IMR-90 (cell line): ENCODE results near the gene PEX26. TPM values are rescaled to one million over a fixed set of nuclear protein-coding genes. Genes with fewer than 3 reads are reported as not detected.

Experiments used
- ATAC-seq: fragments of 200-7000 bp; cut with Tn5 transposase; 2 replicates; pipeline ENCODE4 v1.9.1; 2020; ENCODE audit warnings: low read depth, mild to moderate bottlenecking, moderate library complexity
- BruUV-seq: library from RNA; stranded (reverse); fragments of 400-500 nt; replicated peaks from 2 replicates; lab custom pipeline; 2021; lab: Mats Ljungman, UMichigan
- CTCF ChIA-PET: fragments of 300-600 bp; formaldehyde crosslinking; extraction: SDS; loops from one replicate; lab custom pipeline; 2021; ENCODE audit warnings: antibody characterized with exemption; lab: Yijun Ruan, JAX
- POLR2A ChIA-PET: fragments of 300-600 bp; sonication (Branson Sonifier 250); formaldehyde crosslinking; loops from one replicate; lab custom pipeline; 2022; ENCODE audit warnings: antibody characterized with exemption; ENCODE audit not compliant: unreplicated experiment; lab: Charles Lee
- DNase-seq: peaks from one replicate; pipeline ENCODE4 v3.0.0; 2013
- H2AFZ ChIP-seq: replicated peaks from 2 replicates; pipeline ENCODE3; 2013; ENCODE audit warnings: low read length, mild to moderate bottlenecking; ENCODE audit not compliant: poor library complexity
- H2AK5ac ChIP-seq: 2 replicates; pipeline ENCODE4 v1.6.1; 2013; ENCODE audit warnings: low read depth, low read length, inconsistent platforms
- H2AK9ac ChIP-seq: replicated peaks from 2 replicates; pipeline ENCODE3; 2013; ENCODE audit warnings: mild to moderate bottlenecking, low read depth, low read length, moderate library complexity; ENCODE audit not compliant: poor library complexity
- H2BK120ac ChIP-seq: 2 replicates; pipeline ENCODE4 v1.6.1; 2013; ENCODE audit warnings: low read depth, low read length, inconsistent platforms
- H2BK15ac ChIP-seq: 3 replicates; pipeline ENCODE4 v1.6.1; 2013; ENCODE audit warnings: low read depth, low read length, inconsistent platforms
- H2BK20ac ChIP-seq: 2 replicates; pipeline ENCODE4 v1.6.1; 2013; ENCODE audit warnings: low read depth, mild to moderate bottlenecking, inconsistent platforms, low read length, moderate library complexity
- H2BK5ac ChIP-seq: 2 replicates; pipeline ENCODE4 v1.6.1; 2013; ENCODE audit warnings: mild to moderate bottlenecking, low read depth, low read length, inconsistent platforms; ENCODE audit not compliant: poor library complexity, severe bottlenecking
- H3K14ac ChIP-seq: replicated peaks from 2 replicates; pipeline ENCODE4 v1.6.1; 2013; ENCODE audit warnings: low read depth, low read length, inconsistent platforms
- H3K18ac ChIP-seq: 2 replicates; pipeline ENCODE4 v1.6.1; 2013; ENCODE audit warnings: low read depth, low read length, control low read depth
- H3K23ac ChIP-seq: 2 replicates; pipeline ENCODE4 v1.6.1; 2013; ENCODE audit warnings: low read depth, low read length, inconsistent platforms
- H3K27ac ChIP-seq: 2 replicates; pipeline ENCODE4 v1.5.1; 2013; ENCODE audit warnings: mild to moderate bottlenecking, control low read depth, low read length; ENCODE audit not compliant: insufficient read depth
- H3K27me3 ChIP-seq: 2 replicates; pipeline ENCODE4 v1.6.1; 2013; ENCODE audit warnings: low read length; ENCODE audit not compliant: control insufficient read depth, insufficient read depth
- H3K36me3 ChIP-seq: 2 replicates; pipeline ENCODE4 v1.6.1; 2013; ENCODE audit warnings: low read length, mixed read lengths; ENCODE audit not compliant: control insufficient read depth, insufficient read depth
- H3K4ac ChIP-seq: 2 replicates; pipeline ENCODE4 v1.6.1; 2013; ENCODE audit warnings: low read depth, low read length, inconsistent platforms
- H3K4me1 ChIP-seq: 2 replicates; pipeline ENCODE4 v1.6.1; 2013; ENCODE audit warnings: low read length, mixed read lengths; ENCODE audit not compliant: control insufficient read depth, insufficient read depth
- H3K4me2 ChIP-seq: 2 replicates; pipeline ENCODE4 v1.6.1; 2013; ENCODE audit warnings: low read depth, mild to moderate bottlenecking, control low read depth, low read length, moderate library complexity
- H3K4me3 ChIP-seq: 2 replicates; pipeline ENCODE4 v1.5.1; 2013; ENCODE audit warnings: low read depth, mild to moderate bottlenecking, control low read depth, low read length, moderate library complexity; ENCODE audit not compliant: insufficient read depth
- H3K56ac ChIP-seq: 2 replicates; pipeline ENCODE4 v1.6.1; 2013; ENCODE audit warnings: low read length, inconsistent platforms; ENCODE audit not compliant: insufficient read depth; ENCODE audit errors: extremely low read depth
- H3K79me1 ChIP-seq, 2 experiments: 2 replicates each; pipeline ENCODE4 v1.6.1; 2013; ENCODE audit warnings: low read length in 2 of 2, inconsistent platforms in 1 of 2, low read depth in 1 of 2
- H3K9ac ChIP-seq: 2 replicates; pipeline ENCODE4 v1.6.1; 2013; ENCODE audit warnings: low read depth, low read length, control low read depth
- H3K9me1 ChIP-seq: 2 replicates; pipeline ENCODE4 v1.6.1; 2013; ENCODE audit warnings: low read length, inconsistent platforms; ENCODE audit not compliant: insufficient read depth
- H3K9me3 ChIP-seq: 2 replicates; pipeline ENCODE4 v1.6.1; 2013; ENCODE audit warnings: low read length; ENCODE audit not compliant: control insufficient read depth, insufficient read depth
- H4K20me1 ChIP-seq: 2 replicates; pipeline ENCODE4 v1.6.1; 2013; ENCODE audit warnings: low read length, inconsistent platforms; ENCODE audit not compliant: insufficient read depth
- H4K5ac ChIP-seq: 2 replicates; pipeline ENCODE4 v1.6.1; 2013; ENCODE audit warnings: mild to moderate bottlenecking, low read depth, low read length, control low read depth
- H4K8ac ChIP-seq, 2 experiments: 2 replicates each; pipeline ENCODE4 v1.6.1; 2013; ENCODE audit warnings: low read depth in 2 of 2, low read length in 2 of 2, control low read depth in 1 of 2, inconsistent platforms in 1 of 2
- H4K91ac ChIP-seq: 2 replicates; pipeline ENCODE4 v1.6.1; 2013; ENCODE audit warnings: low read depth, low read length, inconsistent platforms; ENCODE audit not compliant: insufficient read depth
- CEBPB ChIP-seq: IDR thresholded peaks from 2 replicates; pipeline ENCODE4 v1.6.1; 2012; ENCODE audit warnings: low read depth, low read length, improper control_type of control experiment
- CHD1 ChIP-seq: IDR thresholded peaks from 2 replicates; pipeline ENCODE4 v1.6.1; 2012; ENCODE audit warnings: low read depth, low read length, improper control_type of control experiment
- FOS ChIP-seq: fragments of 150-350 bp; IDR thresholded peaks from 2 replicates; pipeline ENCODE4 v1.6.1; 2016; ENCODE audit warnings: low read depth, low read length
- MAFK ChIP-seq: IDR thresholded peaks from 2 replicates; pipeline ENCODE4 v1.6.1; 2012; ENCODE audit warnings: low read depth, low read length, improper control_type of control experiment
- MAZ ChIP-seq: IDR thresholded peaks from 2 replicates; pipeline ENCODE4 v1.6.1; 2012; ENCODE audit warnings: low read depth, mild to moderate bottlenecking, low read length, improper control_type of control experiment, moderate library complexity, borderline replicate concordance
- MXI1 ChIP-seq: IDR thresholded peaks from 2 replicates; pipeline ENCODE4 v1.6.1; 2012; ENCODE audit warnings: low read depth, mild to moderate bottlenecking, low read length, moderate library complexity, borderline replicate concordance
- NFE2L2 ChIP-seq: fragments of 150-350 bp; IDR thresholded peaks from 2 replicates; pipeline ENCODE4 v1.6.1; 2016; ENCODE audit warnings: low read depth, mild to moderate bottlenecking, low read length
- POLR2A ChIP-seq: IDR thresholded peaks from 2 replicates; pipeline ENCODE4 v1.6.1; 2012; ENCODE audit warnings: mild to moderate bottlenecking, low read depth, low read length
- RAD21 ChIP-seq: IDR thresholded peaks from 2 replicates; pipeline ENCODE4 v1.6.1; 2012; ENCODE audit warnings: low read length, improper control_type of control experiment
- RCOR1 ChIP-seq: IDR thresholded peaks from 2 replicates; pipeline ENCODE4 v1.6.1; 2012; ENCODE audit warnings: mild to moderate bottlenecking, low read length, improper control_type of control experiment; ENCODE audit not compliant: insufficient replicate concordance
- RFX5 ChIP-seq: IDR thresholded peaks from 2 replicates; pipeline ENCODE4 v1.8.0; 2012; ENCODE audit warnings: low read depth, mild to moderate bottlenecking, low read length, moderate library complexity
- SMC3 ChIP-seq: fragments of 150-350 bp; IDR thresholded peaks from 2 replicates; pipeline ENCODE4 v1.6.1; 2016; ENCODE audit warnings: low read depth, mild to moderate bottlenecking, antibody characterized with exemption, low read length, moderate library complexity
- WGBS, 2 experiments: methylation state at CpG; one replicate each; pipeline versions ENCODE4 v1.1.5 to v1.1.7; 2013; ENCODE audit warnings: missing lambda C conversion rate in 2 of 2; ENCODE audit not compliant: insufficient read length in 1 of 2; ENCODE audit errors: extremely low coverage in 2 of 2; 5-methylcytosine and 5-hydroxymethylcytosine counted together
- dilution Hi-C: fragments of 300-500 bp; cut with HindIII; formaldehyde crosslinking; loops from one replicate; pipeline ENCODE4 v1.14.3; 2018; ENCODE audit warnings: low sequenced_read_pairs; ENCODE audit not compliant: unreplicated experiment
- in situ Hi-C: fragments of 300-500 bp; cut with MboI; formaldehyde crosslinking; loops from 3 replicates; pipeline ENCODE4 v1.14.3; 2019; ENCODE audit warnings: low sequenced_read_pairs, inconsistent platforms, mixed read lengths
- intact Hi-C: fragments of 100-400 bp; cut with micrococcal nuclease; formaldehyde crosslinking; loops from 2 replicates; pipeline ENCODE4 v1.10.0; 2022
- polyA plus RNA-seq, 3 experiments: library from polyadenylated mRNA; depleted of rRNA; stranded (reverse); fragments of >200 nt; gene quantifications; 2 replicates each; pipeline ENCODE4 v1.2.3, GENCODE V29; 2012; ENCODE audit warnings: low replicate concordance in 1 of 3
- total RNA-seq: library from RNA; depleted of rRNA; stranded (reverse); fragments of >200 nt; gene quantifications from 2 replicates; pipeline ENCODE4 v1.2.3, GENCODE V29; 2012
- TF ChIP-seq, protein P1 (sequence below): conservative IDR thresholded peaks from 2 replicates; pipeline ENCODE4 v1.5.1; 2012; ENCODE audit warnings: mild to moderate bottlenecking, low read depth, low read length, improper control_type of control experiment
- TF ChIP-seq, protein P2 (sequence below): fragments of 150-350 bp; IDR thresholded peaks from 2 replicates; pipeline ENCODE4 v1.6.1; 2016; ENCODE audit warnings: low read depth, mild to moderate bottlenecking, low read length, moderate library complexity, borderline replicate concordance

PEX26 gene
- total and polyA plus RNA-seq, 2 of the 4 experiments (the other 2 are of a cell fraction), result 12.2 to 18.5 TPM

DNA sequence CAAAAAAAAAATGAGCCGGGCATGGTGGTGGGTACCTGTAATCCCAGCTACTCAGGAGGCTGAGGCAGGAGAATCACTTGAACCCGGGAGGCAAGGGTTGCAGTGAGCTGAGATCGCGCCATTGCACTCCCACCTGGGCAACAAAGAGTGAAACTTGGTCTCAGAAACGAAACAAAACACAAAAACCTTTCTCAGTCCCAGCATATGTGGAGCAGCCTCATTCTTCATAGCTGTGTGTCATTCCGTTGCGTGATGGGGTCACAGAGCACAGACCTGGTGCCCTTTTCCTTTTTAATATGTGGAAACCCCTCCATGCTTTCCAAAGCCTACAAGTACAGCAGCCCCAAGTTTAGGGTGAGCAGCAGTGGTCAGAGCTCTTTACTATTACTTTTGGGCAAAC is 13.7 kb downstream of the PEX26 start:
- H3K9me1 ChIP-seq, result no peaks in the 10 kb centered on the region; the same call in 1 of the 2 replicates
- peak overlapping the region; percentile 71 for H3K4ac ChIP-seq
- peak overlapping the region; percentile 0 for H3K14ac ChIP-seq
- ATAC-seq, result peak; percentile 12; the same call in 1 of the 2 replicates
- TF ChIP-seq CHD1 (no peak), MAFK (no peak), RCOR1 (no peak), RFX5 (no peak), MXI1 (no peak), RAD21 (no peak), FOS (no peak), MAZ (no peak), POLR2A (no peak), NFE2L2 (no peak), SMC3 (no peak), CEBPB (no peak)
- TF ChIP-seq, protein P1, sequence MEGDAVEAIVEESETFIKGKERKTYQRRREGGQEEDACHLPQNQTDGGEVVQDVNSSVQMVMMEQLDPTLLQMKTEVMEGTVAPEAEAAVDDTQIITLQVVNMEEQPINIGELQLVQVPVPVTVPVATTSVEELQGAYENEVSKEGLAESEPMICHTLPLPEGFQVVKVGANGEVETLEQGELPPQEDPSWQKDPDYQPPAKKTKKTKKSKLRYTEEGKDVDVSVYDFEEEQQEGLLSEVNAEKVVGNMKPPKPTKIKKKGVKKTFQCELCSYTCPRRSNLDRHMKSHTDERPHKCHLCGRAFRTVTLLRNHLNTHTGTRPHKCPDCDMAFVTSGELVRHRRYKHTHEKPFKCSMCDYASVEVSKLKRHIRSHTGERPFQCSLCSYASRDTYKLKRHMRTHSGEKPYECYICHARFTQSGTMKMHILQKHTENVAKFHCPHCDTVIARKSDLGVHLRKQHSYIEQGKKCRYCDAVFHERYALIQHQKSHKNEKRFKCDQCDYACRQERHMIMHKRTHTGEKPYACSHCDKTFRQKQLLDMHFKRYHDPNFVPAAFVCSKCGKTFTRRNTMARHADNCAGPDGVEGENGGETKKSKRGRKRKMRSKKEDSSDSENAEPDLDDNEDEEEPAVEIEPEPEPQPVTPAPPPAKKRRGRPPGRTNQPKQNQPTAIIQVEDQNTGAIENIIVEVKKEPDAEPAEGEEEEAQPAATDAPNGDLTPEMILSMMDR, result no peak
- TF ChIP-seq, protein P2, sequence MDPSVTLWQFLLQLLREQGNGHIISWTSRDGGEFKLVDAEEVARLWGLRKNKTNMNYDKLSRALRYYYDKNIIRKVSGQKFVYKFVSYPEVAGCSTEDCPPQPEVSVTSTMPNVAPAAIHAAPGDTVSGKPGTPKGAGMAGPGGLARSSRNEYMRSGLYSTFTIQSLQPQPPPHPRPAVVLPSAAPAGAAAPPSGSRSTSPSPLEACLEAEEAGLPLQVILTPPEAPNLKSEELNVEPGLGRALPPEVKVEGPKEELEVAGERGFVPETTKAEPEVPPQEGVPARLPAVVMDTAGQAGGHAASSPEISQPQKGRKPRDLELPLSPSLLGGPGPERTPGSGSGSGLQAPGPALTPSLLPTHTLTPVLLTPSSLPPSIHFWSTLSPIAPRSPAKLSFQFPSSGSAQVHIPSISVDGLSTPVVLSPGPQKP, result no peak
- peaks cover 12 to 20% of the 10 kb centered on the region in 2 experiments for H3K79me1 ChIP-seq
- H2BK20ac ChIP-seq, result no peak overlapping the region
- peaks cover 7% of the 10 kb centered on the region; the same call in 1 of the 2 replicates for H3K4me1 ChIP-seq
- H3K36me3 ChIP-seq, result peaks cover 28% of the 10 kb centered on the region
- WGBS, 2 experiments, result 79% methylated on average over 5 of the region's 7 CpGs; no CpG with 5 or more reads in 1 of the 2 experiments
- in situ Hi-C loops (no loop called here), intact Hi-C loops (loop anchor here (5.0 kb wide), 1 partner anchor 56 kb away; no protein-coding TSS in a partner anchor), dilution Hi-C loops (no loop called here)
- no TSS peak for BruUV-seq
- no peaks in the 10 kb centered on the region for H3K9me3 ChIP-seq
- DNase-seq, result no peak
- peak overlapping the region; percentile 64 for H3K9ac ChIP-seq
- H2AK9ac ChIP-seq, result peak overlapping the region; percentile 17
- ChIA-PET POLR2A (interaction anchor here (0.6 kb wide), 1 partner anchor 254 kb away, joined by 3 read pairs; no protein-coding TSS in a partner anchor), CTCF (no interaction called here)
- no peaks in the 10 kb centered on the region for H3K27me3 ChIP-seq
- no peak overlapping the region for H4K91ac ChIP-seq
- H4K5ac ChIP-seq, result peak overlapping the region; percentile 62
- H2AFZ ChIP-seq, result peak overlapping the region; percentile 70
- no peak overlapping the region for H3K18ac ChIP-seq
- H4K20me1 ChIP-seq, result no peaks in the 10 kb centered on the region
- H3K56ac ChIP-seq, result no peak overlapping the region
- no peak overlapping the region for H2AK5ac ChIP-seq
- 0 out of 2 replicates have a peak overlapping the region, but pooled peaks have one; percentile 39 for H3K23ac ChIP-seq
- H2BK5ac ChIP-seq, result no peak overlapping the region
- H3K27ac ChIP-seq, result peak overlapping the region; percentile 70; the same call in 1 of the 2 replicates
- H3K4me3 ChIP-seq, result peak overlapping the region; percentile 30; the same call in 1 of the 2 replicates
- peak overlapping the region; percentile 64 for H3K4me2 ChIP-seq
- H2BK15ac ChIP-seq, result peak overlapping the region; percentile 40; the same call in 1 of the 3 replicates
- H4K8ac ChIP-seq, result peak overlapping the region; percentile 10 to 76; a peak in 3 of 4 replicates
- no peak overlapping the region for H2BK120ac ChIP-seq
